Measurements from ENCODE around the gene SNF8. TPM values are rescaled to one million over a fixed set of nuclear protein-coding genes. Genes with fewer than 3 reads are reported as not detected.
A peak's percentile ranks its signal among the peaks of the same experiment; 100 is the strongest.

SNF8 gene
- total and polyA plus RNA-seq, 2 donors (not counting 3 experiments of a cell fraction or from before 2014, with no cell fraction given), result 166 to 194 TPM

- Histone ChIP-seq H3K9me1 (replicated peaks; ENCODE audit: control insufficient read depth, extremely low read depth, insufficient read depth, low read length) (no peaks in the 10 kb centered on the region), H2AFZ (ENCODE audit: low read depth, low read length) (peak overlapping the region; percentile 58), H4K20me1 (replicated peaks; ENCODE audit: control insufficient read depth, extremely low read depth, insufficient read depth, low read length) (no peaks in the 10 kb centered on the region), H3K9ac (replicated peaks; ENCODE audit: extremely low read depth, insufficient read depth, low read length) (no peak overlapping the region), H3K4me2 (ENCODE audit: insufficient read depth, low read length) (no peak overlapping the region), H3K4me1 (ENCODE audit: control insufficient read depth, extremely low read depth, insufficient read depth, low read length) (peaks cover 8% of the 10 kb centered on the region), H3K36me3 (ENCODE audit: control insufficient read depth in 2 of 2, extremely low read depth in 1 of 2, insufficient read depth in 2 of 2, low read length in 2 of 2) (no peaks in the 10 kb centered on the region), H3K4me3 (replicated peaks in 1 of 3; ENCODE audit: insufficient read depth in 1 of 3, low read depth in 1 of 3, low read length in 3 of 3) (no peak overlapping the region), H3K79me2 (ENCODE audit: control insufficient read depth, insufficient read depth, low read length) (no peaks in the 10 kb centered on the region), H3K27me3 (ENCODE audit: control insufficient read depth in 2 of 2, insufficient read depth in 2 of 2, low read length in 2 of 2) (no peaks in the 10 kb centered on the region), H3K27ac (ENCODE audit: insufficient read depth, low read depth, low read length) (no peak overlapping the region), H3K9me3 (replicated peaks; ENCODE audit: control insufficient read depth, insufficient read depth, low read length) (no peaks in the 10 kb centered on the region)
- DNase-seq (ENCODE audit: low read depth, low spot score) (peak; percentile 40), FAIRE-seq (peak; percentile 92)
- intact Hi-C loops (cut with micrococcal nuclease) (no loop called here), dilution Hi-C loops (cut with MboI; ENCODE audit: extremely low pct_ligation_motif_present, low sequenced_read_pairs) (no loop called here)
- ChIA-PET POLR2A (interaction anchor here (1.6 kb wide), 1 partner anchor 35 kb away, joined by 4 read pairs; the partner anchor contains the start of gene IGF2BP1), CTCF (interaction anchor here (0.7 to 4.1 kb wide), 8 partner anchors 9 to 83 kb away, joined by 3 to 32 read pairs (median 6); partner anchors contain the start of gene SNF8)
- no TSS peak for BruUV-seq (replicated peaks)
- no peak for TF ChIP-seq CTCF (IDR thresholded peaks at IDR 0.05; ENCODE audit: extremely low read depth in 1 of 2, insufficient read depth in 1 of 2, low read depth in 1 of 2, low read length in 2 of 2)
- TF ChIP-seq MYC (IDR thresholded peaks at IDR 0.05; ENCODE audit: low read depth, low read length), result no peak
- peak; percentile 46 for TF ChIP-seq FOS (IDR thresholded peaks at IDR 0.05; ENCODE audit: borderline replicate concordance, insufficient read depth, low read length)
- no peak for TF ChIP-seq MAX (IDR thresholded peaks at IDR 0.05; ENCODE audit: insufficient read depth, insufficient read length)
- no peak for TF ChIP-seq EZH2 (IDR thresholded peaks at IDR 0.05; ENCODE audit: borderline replicate concordance, low read depth, low read length, severe bottlenecking)
- peak; percentile 24 for TF ChIP-seq POLR2AphosphoS5 (IDR thresholded peaks at IDR 0.05; ENCODE audit: insufficient read depth, low read depth, low read length)
- no peak for TF ChIP-seq POLR2A (IDR thresholded peaks at IDR 0.05; ENCODE audit: low read depth, low read length)
- TF ChIP-seq GATA2 (IDR thresholded peaks at IDR 0.05; ENCODE audit: insufficient read depth, insufficient read length, low read depth, low read length), result peak; percentile 51
These were observed 17.0 kb upstream of the SNF8 start for GRCh38 chr17:48961516-48962233.
